ENCODE results near the gene STXBP5.

- no peak for TF ChIP-seq EP300 (IDR thresholded peaks at IDR 0.05)
- no peak for TF ChIP-seq CTCF (IDR thresholded peaks at IDR 0.05)
Observed at GRCh38 chr6:147157930-147158329, 46.3 kb upstream of the STXBP5 start.

All from upper lobe of left lung (tissue), 4 donors.